HEK293T (cell line): ENCODE data around the gene PPM1L.

Experiments
- ARNT ChIP-seq: fragments of 450-650 bp; IDR thresholded peaks from 2 replicates; pipeline ENCODE4 v1.6.1; 2017; ENCODE audit warnings: mild to moderate bottlenecking
- BHLHE40 ChIP-seq: fragments of 450-650 bp; IDR thresholded peaks from 2 replicates; pipeline ENCODE4 v1.6.1; 2016; ENCODE audit warnings: mild to moderate bottlenecking, moderate library complexity, borderline replicate concordance
- CTBP1 ChIP-seq: fragments of 450-650 bp; IDR thresholded peaks from 2 replicates; pipeline ENCODE4 v1.6.1; 2016; ENCODE audit warnings: borderline replicate concordance
- ELF4 ChIP-seq: fragments of 450-650 bp; IDR thresholded peaks from 2 replicates; pipeline ENCODE4 v1.6.1; 2017; ENCODE audit warnings: antibody characterized with exemption
- FOXA1 ChIP-seq: fragments of 450-650 bp; IDR thresholded peaks from 2 replicates; pipeline ENCODE4 v1.6.1; 2016; ENCODE audit warnings: mild to moderate bottlenecking
- FOXK2 ChIP-seq: fragments of 450-650 bp; IDR thresholded peaks from 2 replicates; pipeline ENCODE4 v1.6.1; 2016; ENCODE audit warnings: mild to moderate bottlenecking
- FOXM1 ChIP-seq: fragments of 450-650 bp; IDR thresholded peaks from 2 replicates; pipeline ENCODE4 v1.6.1; 2017; ENCODE audit warnings: mild to moderate bottlenecking, borderline replicate concordance
- L3MBTL2 ChIP-seq: fragments of 450-650 bp; conservative IDR thresholded peaks from 2 replicates; pipeline ENCODE4 v1.6.1; 2016; ENCODE audit warnings: mild to moderate bottlenecking
- LEF1 ChIP-seq: fragments of 450-650 bp; IDR thresholded peaks from 2 replicates; pipeline ENCODE4 v1.6.1; 2017; ENCODE audit warnings: mild to moderate bottlenecking, borderline replicate concordance
- SP1 ChIP-seq: fragments of 450-650 bp; IDR thresholded peaks from 2 replicates; pipeline ENCODE4 v1.6.1; 2017
- SUZ12 ChIP-seq: fragments of 450-650 bp; IDR thresholded peaks from 2 replicates; pipeline ENCODE4 v1.6.1; 2016; ENCODE audit warnings: mild to moderate bottlenecking
- TARDBP ChIP-seq: fragments of 450-650 bp; IDR thresholded peaks from 2 replicates; pipeline ENCODE4 v1.6.1; 2016
- ZNF384 ChIP-seq: fragments of 450-650 bp; IDR thresholded peaks from 2 replicates; pipeline ENCODE4 v1.6.1; 2016
- TF ChIP-seq, protein P1 (sequence below): fragments of 450-650 bp; IDR thresholded peaks from 2 replicates; pipeline ENCODE4 v1.6.1; 2016

DNA sequence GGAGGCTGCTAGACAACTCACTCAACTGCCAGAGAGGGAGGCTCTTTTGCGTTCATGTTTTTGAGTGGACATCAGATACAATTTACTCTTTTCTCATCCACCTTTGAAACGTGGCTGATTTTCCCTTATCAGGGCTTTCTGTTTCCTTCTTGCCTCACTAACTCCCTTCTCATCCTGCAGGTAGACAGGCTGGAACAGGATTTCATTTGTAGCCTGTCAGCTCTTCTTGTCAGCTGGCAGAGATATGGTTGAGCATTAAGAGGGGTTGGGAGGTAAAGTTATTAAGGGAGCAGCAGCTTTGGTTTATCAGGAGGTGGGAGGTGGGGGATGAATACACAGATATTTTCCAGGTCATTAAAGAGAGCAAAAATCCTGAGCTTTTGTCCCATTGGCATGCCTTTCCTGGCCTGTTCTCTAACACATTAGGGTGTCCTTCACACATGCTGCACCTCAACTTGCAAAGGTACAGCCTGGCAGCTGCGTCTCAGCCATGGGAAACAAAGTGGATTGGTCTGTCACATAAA is 73.5 kb downstream of the PPM1L start:
- TF ChIP-seq LEF1 (no peak), ELF4 (no peak), FOXA1 (no peak), FOXM1 (no peak), SUZ12 (no peak), ZNF384 (no peak), SP1 (no peak), BHLHE40 (no peak), FOXK2 (no peak), TARDBP (no peak), ARNT (no peak), CTBP1 (no peak), L3MBTL2 (no peak)
- TF ChIP-seq, protein P1, sequence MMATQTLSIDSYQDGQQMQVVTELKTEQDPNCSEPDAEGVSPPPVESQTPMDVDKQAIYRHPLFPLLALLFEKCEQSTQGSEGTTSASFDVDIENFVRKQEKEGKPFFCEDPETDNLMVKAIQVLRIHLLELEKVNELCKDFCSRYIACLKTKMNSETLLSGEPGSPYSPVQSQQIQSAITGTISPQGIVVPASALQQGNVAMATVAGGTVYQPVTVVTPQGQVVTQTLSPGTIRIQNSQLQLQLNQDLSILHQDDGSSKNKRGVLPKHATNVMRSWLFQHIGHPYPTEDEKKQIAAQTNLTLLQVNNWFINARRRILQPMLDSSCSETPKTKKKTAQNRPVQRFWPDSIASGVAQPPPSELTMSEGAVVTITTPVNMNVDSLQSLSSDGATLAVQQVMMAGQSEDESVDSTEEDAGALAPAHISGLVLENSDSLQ: no peak
